ENCODE measurements around the gene C6orf89.
A peak's percentile ranks its signal among the peaks of the same experiment; 100 is the strongest.

The C6orf89 gene

GRCh38 chr6:36885461-36886401, at the start of gene C6orf89:
Gene C6orf89 (plus strand): TSS chr6:36885952. CDS start chr6:36899445, 13,493 bp downstream.
- DNase-seq (ENCODE audit: low read depth), result peak; percentile 97

- DNase-seq (ENCODE audit: low read depth), result no peak
Observed at GRCh38 chr6:36836111-36837021, 49.4 kb upstream of the C6orf89 start.

- no peak for DNase-seq (ENCODE audit: low read depth)
Observed at GRCh38 chr6:36837022-36837339, 48.8 kb upstream of the C6orf89 start.

- DNase-seq (ENCODE audit: low read depth), result no peak
Observed at GRCh38 chr6:36837686-36838085, 48.1 kb upstream of the C6orf89 start.

- no peak for DNase-seq (ENCODE audit: low read depth)
Observed at GRCh38 chr6:36838896-36839748, 46.6 kb upstream of the C6orf89 start, which contains the start of gene CPNE5. Gene CPNE5 (minus strand): TSS chr6:36839444. CDS start chr6:36839377, 67 bp downstream.

GRCh38 chr6:36839749-36840431, 45.9 kb upstream of the C6orf89 start:
- DNase-seq (ENCODE audit: low read depth), result no peak

GRCh38 chr6:36840432-36841403, 45.0 kb upstream of the C6orf89 start:
- no peak for DNase-seq (ENCODE audit: low read depth)

- no peak for DNase-seq (ENCODE audit: low read depth)
Observed at GRCh38 chr6:36841756-36842155, 44.0 kb upstream of the C6orf89 start.

GRCh38 chr6:36843170-36843569, 42.6 kb upstream of the C6orf89 start:
- no peak for DNase-seq (ENCODE audit: low read depth)

GRCh38 chr6:36844232-36845170, 41.3 kb upstream of the C6orf89 start:
- no peak for DNase-seq (ENCODE audit: low read depth)

GRCh38 chr6:36845233-36845632, 40.5 kb upstream of the C6orf89 start:
- no peak for DNase-seq (ENCODE audit: low read depth)

- no peak for DNase-seq (ENCODE audit: low read depth)
Observed at GRCh38 chr6:36847152-36847551, 38.6 kb upstream of the C6orf89 start.

- DNase-seq (ENCODE audit: low read depth), result no peak
Observed at GRCh38 chr6:36847991-36848390, 37.8 kb upstream of the C6orf89 start.

GRCh38 chr6:36848658-36849441, 36.9 kb upstream of the C6orf89 start:
- no peak for DNase-seq (ENCODE audit: low read depth)

- no peak for DNase-seq (ENCODE audit: low read depth)
Observed at GRCh38 chr6:36850021-36850420, 35.7 kb upstream of the C6orf89 start.

- DNase-seq (ENCODE audit: low read depth), result no peak
Observed at GRCh38 chr6:36851149-36851614, 34.6 kb upstream of the C6orf89 start.

GRCh38 chr6:36851626-36852025, 34.1 kb upstream of the C6orf89 start:
- no peak for DNase-seq (ENCODE audit: low read depth)
